Gastrocnemius medialis (tissue), 4 donors: ENCODE measurements around the gene CSRNP3. TPM values are rescaled to one million over a fixed set of nuclear protein-coding genes. Genes with fewer than 3 reads are reported as not detected.

ENCODE experiments used
- ATAC-seq, 2 donors: fragments of 150-250 bp; one replicate each; pipeline ENCODE4 v1.9.1; 2016
- DNase-seq, 2 donors: peaks; one replicate each; pipeline ENCODE4 v3.0.0-alpha.2; 2019
- H3K27ac ChIP-seq, 4 donors: fragments of 200-600 bp; sonication (generic); 1 replicate in 1 of 4; 2 replicates in 3 of 4; pipeline ENCODE4 v1.5.1; 2016 to 2018; ENCODE audit warnings: mild to moderate bottlenecking in 2 of 4, moderate library complexity in 1 of 4
- H3K27me3 ChIP-seq, 3 donors: fragments of 200-600 bp; sonication (generic) in 2 of 3; 1 replicate in 1 of 3; 2 replicates in 2 of 3; pipeline versions ENCODE4 v1.5.1 to v1.6.0; 2016 to 2019; ENCODE audit warnings: mild to moderate bottlenecking in 1 of 3, moderate library complexity in 1 of 3
- H3K36me3 ChIP-seq, 2 donors: fragments of 200-600 bp; sonication (generic) in 1 of 2; one replicate each; pipeline ENCODE4 v1.5.1; 2017 to 2018
- H3K4me1 ChIP-seq, 2 donors: fragments of 200-600 bp; sonication (generic) in 1 of 2; one replicate each; pipeline ENCODE4 v1.5.1; 2016 to 2017; ENCODE audit warnings: mild to moderate bottlenecking in 2 of 2
- H3K4me3 ChIP-seq, 4 donors: fragments of 200-600 bp; sonication (generic) in 3 of 4; 1 replicate in 1 of 4; 2 replicates in 3 of 4; pipeline ENCODE4 v1.5.1; 2016 to 2019; ENCODE audit warnings: mild to moderate bottlenecking in 2 of 4
- H3K9me3 ChIP-seq, 3 donors: fragments of 200-600 bp; sonication (generic) in 2 of 3; 1 replicate in 1 of 3; 2 replicates in 2 of 3; pipeline ENCODE4 v1.5.1; 2016 to 2019
- CTCF ChIP-seq, 5 experiments: fragments of 450-650 bp in 3 of 5; fragments of 200-600 bp in 2 of 5; sonication (generic) in 2 of 5; IDR thresholded peaks in 4 of 5; conservative IDR thresholded peaks in 1 of 5; 1 replicate in 4 of 5; 2 replicates in 1 of 5; pipeline ENCODE4 v1.5.1; 2016 to 2019; ENCODE audit warnings: antibody characterized with exemption in 5 of 5, mild to moderate bottlenecking in 3 of 5, moderate library complexity in 3 of 5
- POLR2A ChIP-seq, 2 donors: fragments of 450-650 bp; IDR thresholded peaks; one replicate each; pipeline ENCODE4 v1.6.1; 2017; ENCODE audit warnings: antibody characterized with exemption in 2 of 2, mild to moderate bottlenecking in 2 of 2, moderate library complexity in 2 of 2
- in situ Hi-C, 4 donors: fragments of 200-750 bp; cut with MboI; loops; one replicate each; pipeline versions ENCODE4 v1.15.0 to v1.8.0; 2017; ENCODE audit warnings: low sequenced_read_pairs in 4 of 4
- intact Hi-C: fragments of 100-400 bp; cut with DNase I; formaldehyde crosslinking; loops from one replicate; pipeline ENCODE4 v1.15.1; 2023; ENCODE audit warnings: low total_unique reads
- total RNA-seq, 4 donors: library from RNA; depleted of rRNA; stranded (reverse); fragments of >200 nt; gene quantifications; one replicate each; pipeline versions ENCODE4 v1.1.0 to v1.2.3, GENCODE V29; 2016

Gene CSRNP3
- total RNA-seq, 4 donors from 2014 or later = 0.05 to 0.27 (median 0.08) TPM

DNA sequence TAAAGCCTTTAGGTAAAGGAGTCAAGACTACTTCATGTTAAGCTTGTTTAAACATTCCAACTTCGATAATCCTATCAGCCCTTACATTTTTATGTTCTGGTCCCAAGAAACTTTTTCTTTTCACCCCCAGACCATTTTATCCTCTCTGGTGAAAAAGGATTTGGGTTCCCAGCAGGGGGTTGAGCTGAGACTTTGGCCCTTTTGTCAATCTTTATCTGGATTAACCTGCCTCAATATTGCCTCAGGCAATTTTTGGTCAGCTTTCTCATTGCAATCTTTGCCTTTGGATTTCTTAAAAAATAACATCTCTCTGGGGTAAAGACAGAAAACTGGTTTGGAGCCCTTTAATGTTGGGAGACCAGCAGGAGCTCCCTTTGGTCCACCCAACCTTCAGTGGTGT lies 33.9 kb upstream of the CSRNP3 start:
- in situ Hi-C loops (no loop called here), intact Hi-C loops (no loop called here)
- no peak for TF ChIP-seq CTCF (IDR thresholded peaks at IDR 0.05 in 4 of 5, conservative IDR thresholded peaks at IDR 0.05 in 1 of 5)
- TF ChIP-seq POLR2A (IDR thresholded peaks at IDR 0.05) = no peak

GRCh38 chr2:165436559-165436958 lies 32.9 kb upstream of the CSRNP3 start:
- intact Hi-C loops = no loop called here
- no peak for ATAC-seq
- no peak for DNase-seq
- no peak overlapping the region for H3K4me3 ChIP-seq
- no peaks in the 10 kb centered on the region for H3K4me1 ChIP-seq
- no peaks in the 10 kb centered on the region for H3K9me3 ChIP-seq
- H3K27me3 ChIP-seq = no peaks in the 10 kb centered on the region
- no peaks in the 10 kb centered on the region for H3K36me3 ChIP-seq
- no peak overlapping the region for H3K27ac ChIP-seq
- TF ChIP-seq CTCF (IDR thresholded peaks at IDR 0.05 in 4 of 5, conservative IDR thresholded peaks at IDR 0.05 in 1 of 5) (no peak), POLR2A (IDR thresholded peaks at IDR 0.05) (no peak)
- in situ Hi-C loops = no loop called here

More for the DNA sequence above, 33.9 kb upstream of the CSRNP3 start:
- Histone ChIP-seq H3K27ac (no peak overlapping the region), H3K27me3 (no peaks in the 10 kb centered on the region), H3K9me3 (no peaks in the 10 kb centered on the region), H3K36me3 (no peaks in the 10 kb centered on the region), H3K4me1 (no peaks in the 10 kb centered on the region), H3K4me3 (no peak overlapping the region)
- ATAC-seq = no peak
- DNase-seq = no peak

- no peak for TF ChIP-seq CTCF (IDR thresholded peaks at IDR 0.05 in 4 of 5, conservative IDR thresholded peaks at IDR 0.05 in 1 of 5)
- no peak for TF ChIP-seq POLR2A (IDR thresholded peaks at IDR 0.05)
- intact Hi-C loops = no loop called here
- no peaks in the 10 kb centered on the region for H3K36me3 ChIP-seq
- in situ Hi-C loops = no loop called here
- H3K27ac ChIP-seq = no peak overlapping the region
- H3K4me1 ChIP-seq = no peaks in the 10 kb centered on the region
- ATAC-seq = no peak
- DNase-seq = no peak
- H3K4me3 ChIP-seq = no peak overlapping the region
- no peaks in the 10 kb centered on the region for H3K9me3 ChIP-seq
- no peaks in the 10 kb centered on the region for H3K27me3 ChIP-seq
These were observed 29.1 kb upstream of the CSRNP3 start for GRCh38 chr2:165440367-165440766.

GRCh38 chr2:165443511-165443910 lies 26.0 kb upstream of the CSRNP3 start:
- in situ Hi-C loops (no loop called here), intact Hi-C loops (no loop called here)
- TF ChIP-seq POLR2A (IDR thresholded peaks at IDR 0.05) (no peak), CTCF (IDR thresholded peaks at IDR 0.05 in 4 of 5, conservative IDR thresholded peaks at IDR 0.05 in 1 of 5) (no peak)
- H3K4me3 ChIP-seq = no peak overlapping the region
- H3K27ac ChIP-seq = no peak overlapping the region
- ATAC-seq (no peak), DNase-seq (no peak)
- no peaks in the 10 kb centered on the region for H3K4me1 ChIP-seq
- H3K27me3 ChIP-seq = no peaks in the 10 kb centered on the region
- H3K36me3 ChIP-seq = no peaks in the 10 kb centered on the region
- no peaks in the 10 kb centered on the region for H3K9me3 ChIP-seq

DNA sequence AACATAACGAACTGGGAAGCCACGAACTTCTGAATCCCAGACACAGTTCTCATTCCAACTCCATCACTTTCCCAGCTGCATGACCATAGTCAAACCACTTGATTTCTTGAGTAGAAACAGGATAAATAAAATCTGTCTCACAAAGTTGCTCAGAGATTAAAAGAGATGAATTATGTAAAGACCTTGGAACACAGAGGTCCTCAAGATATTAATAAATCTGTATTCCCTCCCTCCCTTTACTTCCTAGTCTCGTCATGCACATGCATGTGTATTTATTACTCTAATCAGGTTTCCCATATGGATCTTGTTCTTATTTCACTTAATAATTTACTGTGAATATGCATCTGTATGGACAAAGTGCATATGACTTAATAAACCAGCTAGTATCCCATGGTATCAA lies 21.1 kb upstream of the CSRNP3 start:
- Histone ChIP-seq H3K27me3 (no peaks in the 10 kb centered on the region), H3K27ac (no peak overlapping the region), H3K36me3 (no peaks in the 10 kb centered on the region), H3K4me3 (no peak overlapping the region), H3K9me3 (no peaks in the 10 kb centered on the region), H3K4me1 (no peaks in the 10 kb centered on the region)
- intact Hi-C loops = no loop called here
- ATAC-seq (no peak), DNase-seq (no peak)
- TF ChIP-seq CTCF (IDR thresholded peaks at IDR 0.05 in 4 of 5, conservative IDR thresholded peaks at IDR 0.05 in 1 of 5) (no peak), POLR2A (IDR thresholded peaks at IDR 0.05) (no peak)
- in situ Hi-C loops = no loop called here
